ENCODE data around the gene CARNS1.
"Not testable (repeated sequence)": the region's sequence is repeated elsewhere in the genome, so short reads cannot be mapped to it uniquely, and the experiment has no call there.

CARNS1 gene

DNA sequence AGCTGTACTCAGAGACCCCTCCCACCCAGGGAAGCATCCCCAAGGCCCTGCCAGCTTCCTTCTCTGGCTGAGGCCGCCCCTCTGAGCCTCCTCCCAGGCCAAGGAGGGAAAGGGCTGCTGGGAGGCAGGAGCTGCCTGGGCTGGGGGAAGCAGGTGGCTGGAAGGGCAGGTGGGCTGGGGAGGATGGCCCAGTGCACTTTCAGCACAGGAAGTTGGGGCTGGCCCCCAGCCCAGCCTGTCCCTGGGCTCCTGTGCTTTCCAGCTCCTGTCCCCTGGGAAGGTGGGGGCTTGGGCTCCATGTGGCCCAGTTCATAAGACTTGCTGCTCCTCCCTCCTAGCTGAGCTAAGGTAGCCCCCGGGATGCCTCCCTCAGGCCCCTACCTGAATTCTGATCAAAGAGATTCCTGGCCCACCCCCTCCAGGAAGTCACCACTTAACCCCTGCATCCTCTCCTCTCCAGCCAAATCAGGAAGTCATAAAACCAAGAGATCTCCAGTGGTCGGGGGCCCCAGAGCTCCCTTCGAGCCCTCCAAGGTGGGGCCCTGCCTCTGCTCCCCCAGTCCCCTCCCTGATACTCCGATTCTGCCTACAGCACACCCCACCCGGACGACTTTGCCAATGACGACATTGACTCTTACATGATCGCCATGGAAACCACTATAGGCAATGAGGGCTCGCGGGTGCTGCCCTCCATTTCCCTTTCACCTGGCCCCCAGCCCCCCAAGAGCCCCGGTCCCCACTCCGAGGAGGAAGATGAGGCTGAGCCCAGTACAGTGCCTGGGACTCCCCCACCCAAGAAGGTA is 18.7 kb upstream of the CARNS1 start:
- H3K27me3 ChIP-seq (ENCODE audit: insufficient read depth, low read length) = no peaks in the 10 kb centered on the region
- H3K36me3 ChIP-seq (ENCODE audit: insufficient read depth, low read length) = peaks cover 41% of the 10 kb centered on the region
- no peak overlapping the region for H2AFZ ChIP-seq (ENCODE audit: low read depth, low read length)
- peaks cover 18% of the 10 kb centered on the region for H3K4me1 ChIP-seq (ENCODE audit: insufficient read depth, low read length)
- H3K4me3 ChIP-seq (ENCODE audit: low read length) = no peak overlapping the region
- no peaks in the 10 kb centered on the region for H3K9me3 ChIP-seq (ENCODE audit: low read length)

DNA sequence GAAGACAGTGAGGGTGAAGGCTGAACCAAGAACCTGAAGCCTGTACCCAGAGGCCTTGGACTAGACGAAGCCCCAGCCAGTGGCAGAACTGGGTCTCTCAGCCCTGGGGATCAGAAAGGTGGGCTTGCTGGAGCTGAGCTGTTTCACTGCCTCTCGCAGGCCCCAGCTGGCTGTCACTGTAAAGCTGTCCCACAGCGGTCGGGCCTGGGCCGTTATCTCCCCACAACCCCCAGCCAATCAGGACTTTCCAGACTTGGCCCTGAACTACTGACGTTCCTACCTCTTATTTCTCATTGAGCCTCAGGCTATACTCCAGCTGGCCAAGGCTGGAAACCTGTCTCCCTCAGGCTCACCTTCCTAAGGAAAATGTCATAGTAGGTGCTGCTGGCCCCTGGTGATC is 17.9 kb upstream of the CARNS1 start:
- H3K36me3 ChIP-seq (ENCODE audit: insufficient read depth, low read length) = peaks cover 41% of the 10 kb centered on the region
- no peak overlapping the region for H2AFZ ChIP-seq (ENCODE audit: low read depth, low read length)
- H3K9me3 ChIP-seq (ENCODE audit: low read length) = no peaks in the 10 kb centered on the region
- no peaks in the 10 kb centered on the region for H3K27me3 ChIP-seq (ENCODE audit: insufficient read depth, low read length)
- peaks cover 18% of the 10 kb centered on the region for H3K4me1 ChIP-seq (ENCODE audit: insufficient read depth, low read length)
- H3K4me3 ChIP-seq (ENCODE audit: low read length) = no peak overlapping the region

- Histone ChIP-seq H3K4me1 (ENCODE audit: insufficient read depth, low read length) (peaks cover 15% of the 10 kb centered on the region), H2AFZ (ENCODE audit: low read depth, low read length) (no peak overlapping the region), H3K27me3 (ENCODE audit: insufficient read depth, low read length) (no peaks in the 10 kb centered on the region), H3K9me3 (ENCODE audit: low read length) (no peaks in the 10 kb centered on the region), H3K4me3 (ENCODE audit: low read length) (no peak overlapping the region), H3K36me3 (ENCODE audit: insufficient read depth, low read length) (peaks cover 41% of the 10 kb centered on the region)
Measured at GRCh38 chr11:67397986-67398660, 17.4 kb upstream of the CARNS1 start.

- H3K4me1 ChIP-seq (ENCODE audit: insufficient read depth, low read length) = peaks cover 17% of the 10 kb centered on the region
- H3K4me3 ChIP-seq (ENCODE audit: low read length) = no peak overlapping the region
- H2AFZ ChIP-seq (ENCODE audit: low read depth, low read length) = no peak overlapping the region
- H3K9me3 ChIP-seq (ENCODE audit: low read length) = no peaks in the 10 kb centered on the region
- peaks cover 39% of the 10 kb centered on the region for H3K36me3 ChIP-seq (ENCODE audit: insufficient read depth, low read length)
- no peaks in the 10 kb centered on the region for H3K27me3 ChIP-seq (ENCODE audit: insufficient read depth, low read length)
Measured at GRCh38 chr11:67398661-67399563, 16.6 kb upstream of the CARNS1 start.

GRCh38 chr11:67400251-67400941 is 15.1 kb upstream of the CARNS1 start:
- no peaks in the 10 kb centered on the region for H3K9me3 ChIP-seq (ENCODE audit: low read length)
- peak overlapping the region; percentile 94 for H3K4me3 ChIP-seq (ENCODE audit: low read length)
- peaks cover 17% of the 10 kb centered on the region for H3K4me1 ChIP-seq (ENCODE audit: insufficient read depth, low read length)
- H3K27me3 ChIP-seq (ENCODE audit: insufficient read depth, low read length) = no peaks in the 10 kb centered on the region
- H3K36me3 ChIP-seq (ENCODE audit: insufficient read depth, low read length) = peaks cover 36% of the 10 kb centered on the region
- H2AFZ ChIP-seq (ENCODE audit: low read depth, low read length) = no peak overlapping the region

DNA sequence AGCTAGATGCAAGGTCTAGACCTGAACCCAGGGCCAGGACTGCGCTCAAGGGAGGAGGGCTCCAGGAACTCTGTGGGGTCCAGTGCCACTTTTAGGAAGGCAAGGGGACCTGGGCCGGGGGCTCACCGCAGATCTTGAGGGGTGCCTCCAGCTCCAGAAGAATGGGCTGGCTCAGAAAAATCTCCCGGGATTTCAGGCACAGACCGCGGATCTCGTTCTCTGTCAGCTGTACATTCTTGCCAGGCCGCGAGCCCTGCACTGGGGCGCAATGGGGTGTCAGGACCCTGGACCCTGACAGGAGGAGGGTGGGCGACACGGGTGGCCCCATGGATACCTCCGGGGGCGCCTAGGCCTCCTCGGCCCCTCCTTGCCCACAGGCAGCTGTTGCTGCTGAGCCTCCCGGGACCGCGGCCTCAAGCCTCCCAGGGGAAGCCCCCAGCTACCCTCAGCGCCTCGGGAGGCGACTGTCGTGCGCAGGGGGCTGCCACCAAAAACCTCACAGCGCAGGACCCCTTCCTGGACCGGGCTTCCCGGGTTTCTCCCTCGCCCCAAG is 14.5 kb upstream of the CARNS1 start:
- H2AFZ ChIP-seq (ENCODE audit: low read depth, low read length) = peak overlapping the region; percentile 88
- H3K9me3 ChIP-seq (ENCODE audit: low read length) = no peaks in the 10 kb centered on the region
- peak overlapping the region; percentile 94 for H3K4me3 ChIP-seq (ENCODE audit: low read length)
- no peaks in the 10 kb centered on the region for H3K27me3 ChIP-seq (ENCODE audit: insufficient read depth, low read length)
- peaks cover 17% of the 10 kb centered on the region for H3K4me1 ChIP-seq (ENCODE audit: insufficient read depth, low read length)
- peaks cover 33% of the 10 kb centered on the region for H3K36me3 ChIP-seq (ENCODE audit: insufficient read depth, low read length)

DNA sequence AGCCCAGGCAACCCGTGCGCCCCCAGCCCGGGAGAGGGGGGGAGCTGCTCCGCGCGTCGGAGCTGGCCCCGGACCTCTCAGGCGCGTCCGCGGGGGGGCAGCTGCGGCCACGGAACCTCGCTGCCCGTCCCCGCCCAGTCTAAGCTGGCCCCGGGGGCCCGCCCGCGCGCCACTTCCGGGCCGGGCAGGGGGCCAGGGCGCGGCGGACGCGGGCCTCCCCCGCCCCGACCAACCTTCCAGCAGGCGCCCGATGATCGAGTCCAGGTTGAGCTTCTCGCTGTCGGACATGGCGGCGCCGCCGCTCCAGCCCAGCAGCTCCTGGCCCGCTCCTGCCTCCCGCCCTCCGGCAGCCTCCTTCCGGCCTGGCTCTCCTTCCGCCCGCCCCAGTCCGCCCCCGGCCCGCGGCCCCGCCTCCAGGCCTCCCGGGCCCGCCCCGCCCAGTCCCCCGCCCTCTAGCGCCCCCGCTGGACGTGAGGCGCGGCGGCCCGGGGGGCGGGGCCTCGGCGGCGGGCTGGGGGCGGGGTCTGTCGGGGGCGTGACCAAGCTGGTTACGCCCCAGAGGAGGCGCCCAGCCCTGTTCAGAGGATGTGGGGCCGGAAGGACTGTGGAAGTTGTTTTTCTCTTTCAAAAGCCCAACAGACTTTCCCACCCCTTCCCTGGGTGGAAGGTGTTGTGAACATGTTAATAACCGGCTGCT is 13.8 kb upstream of the CARNS1 start, which contains the start of gene PPP1CA:
PPP1CA (minus strand) TSS at position 364 of the 697 bp plus-strand sequence; CDS start at position 288, 76 bp downstream.
- peaks cover 29% of the 10 kb centered on the region for H3K36me3 ChIP-seq (ENCODE audit: insufficient read depth, low read length)
- peak within 1 kb of the TSS; percentile 88 for H2AFZ ChIP-seq (ENCODE audit: low read depth, low read length)
- no peaks in the 10 kb centered on the region for H3K9me3 ChIP-seq (ENCODE audit: low read length)
- peaks cover 17% of the 10 kb centered on the region for H3K4me1 ChIP-seq (ENCODE audit: insufficient read depth, low read length)
- H3K4me3 ChIP-seq (ENCODE audit: low read length) = peak within 1 kb of the TSS; percentile 94
- H3K27me3 ChIP-seq (ENCODE audit: insufficient read depth, low read length) = no peaks in the 10 kb centered on the region

DNA sequence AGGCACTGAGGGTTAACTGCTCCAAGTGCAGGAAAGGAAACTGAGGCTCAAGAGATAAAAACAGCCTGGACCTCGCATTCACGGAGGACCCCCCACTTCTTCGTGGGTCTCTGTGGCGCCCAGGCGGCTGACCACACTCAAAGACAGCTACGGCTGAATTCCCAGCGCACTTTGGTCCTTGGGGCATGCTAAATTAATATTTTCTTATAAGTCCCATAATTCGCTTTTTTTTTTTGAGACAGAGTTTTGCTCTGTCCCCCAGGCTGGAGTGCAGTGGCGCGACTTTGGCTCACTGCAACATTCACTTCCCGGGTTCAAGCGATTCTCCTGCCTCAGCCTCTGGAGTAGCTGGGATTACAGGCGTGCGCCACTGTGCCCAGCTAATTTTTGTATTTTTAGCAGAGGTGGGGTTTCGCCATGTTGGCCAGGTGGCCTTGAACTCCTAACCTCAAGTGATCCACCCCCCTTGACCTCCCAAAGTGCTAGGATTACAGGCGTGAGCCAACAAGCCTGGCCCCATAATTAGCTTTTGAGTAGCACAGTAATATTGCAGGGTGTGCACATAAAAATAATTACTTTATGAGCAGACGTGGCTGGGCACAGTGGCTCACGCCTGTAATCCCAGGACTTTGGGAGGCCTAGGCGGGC is 13.2 kb upstream of the CARNS1 start:
- H3K27me3 ChIP-seq (ENCODE audit: insufficient read depth, low read length); H3K9me3 ChIP-seq (ENCODE audit: low read length); H2AFZ ChIP-seq (ENCODE audit: low read depth, low read length): not testable (repeated sequence)
- Histone ChIP-seq H3K4me1 (ENCODE audit: insufficient read depth, low read length) (peaks cover 17% of the 10 kb centered on the region), H3K4me3 (ENCODE audit: low read length) (peak overlapping the region; percentile 28), H3K36me3 (ENCODE audit: insufficient read depth, low read length) (peaks cover 26% of the 10 kb centered on the region)

- peaks cover 18% of the 10 kb centered on the region for H3K36me3 ChIP-seq (ENCODE audit: insufficient read depth, low read length)
- peaks cover 17% of the 10 kb centered on the region for H3K4me1 ChIP-seq (ENCODE audit: insufficient read depth, low read length)
- H2AFZ ChIP-seq (ENCODE audit: low read depth, low read length); H3K4me3 ChIP-seq (ENCODE audit: low read length); H3K27me3 ChIP-seq (ENCODE audit: insufficient read depth, low read length); H3K9me3 ChIP-seq (ENCODE audit: low read length): not testable (repeated sequence)
Measured at GRCh38 chr11:67403085-67403484, 12.4 kb upstream of the CARNS1 start.

DNA sequence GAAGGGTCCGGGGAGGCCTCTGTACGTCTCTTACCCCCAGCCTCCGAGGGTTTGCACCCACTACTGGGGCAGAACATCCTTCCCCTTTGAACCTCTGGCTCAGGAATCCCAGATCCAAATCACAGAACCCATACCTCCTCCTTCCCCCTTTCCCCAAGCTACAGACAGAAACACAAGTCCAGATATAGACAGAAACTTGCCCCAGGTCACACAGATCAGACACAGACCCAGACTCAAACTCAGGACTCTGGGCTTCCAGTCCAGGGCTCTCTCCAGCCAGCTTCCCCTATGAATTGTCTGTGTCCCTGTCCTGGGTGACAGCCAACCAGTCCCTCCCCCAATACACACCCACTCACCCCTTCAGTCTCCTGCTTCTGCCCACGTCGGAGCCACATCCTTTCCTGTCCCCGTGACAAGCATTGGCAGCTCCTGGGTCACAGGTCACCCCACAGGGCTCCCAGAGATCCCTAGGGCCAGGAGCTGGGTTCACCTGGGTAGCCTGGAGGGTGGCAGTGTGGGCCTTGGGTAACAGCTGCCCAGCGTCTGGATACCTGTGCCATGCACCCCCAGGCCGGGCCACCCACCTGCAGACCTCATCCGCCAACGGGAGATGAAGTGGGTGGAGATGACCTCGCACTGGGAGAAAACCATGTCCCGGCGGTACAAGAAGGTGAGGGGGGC is 10.8 kb upstream of the CARNS1 start:
- Histone ChIP-seq H3K4me1 (ENCODE audit: insufficient read depth, low read length) (peaks cover 17% of the 10 kb centered on the region), H2AFZ (ENCODE audit: low read depth, low read length) (no peak overlapping the region), H3K4me3 (ENCODE audit: low read length) (no peak overlapping the region), H3K36me3 (ENCODE audit: insufficient read depth, low read length) (peaks cover 4% of the 10 kb centered on the region), H3K27me3 (ENCODE audit: insufficient read depth, low read length) (no peaks in the 10 kb centered on the region), H3K9me3 (ENCODE audit: low read length) (no peaks in the 10 kb centered on the region)

GRCh38 chr11:67405196-67405567 is 10.3 kb upstream of the CARNS1 start:
- Histone ChIP-seq H2AFZ (ENCODE audit: low read depth, low read length) (no peak overlapping the region), H3K4me3 (ENCODE audit: low read length) (no peak overlapping the region), H3K36me3 (ENCODE audit: insufficient read depth, low read length) (peaks cover 2% of the 10 kb centered on the region), H3K27me3 (ENCODE audit: insufficient read depth, low read length) (no peaks in the 10 kb centered on the region), H3K4me1 (ENCODE audit: insufficient read depth, low read length) (peaks cover 19% of the 10 kb centered on the region), H3K9me3 (ENCODE audit: low read length) (no peaks in the 10 kb centered on the region)
